PC-3 (cell line): ENCODE data around the gene ATE1. TPM values are rescaled to one million over a fixed set of nuclear protein-coding genes. Genes with fewer than 3 reads are reported as not detected.
A peak's percentile ranks its signal among the peaks of the same experiment; 100 is the strongest.

ENCODE experiments used
- ATAC-seq: fragments of 200-7000 bp; cut with Tn5 transposase; 2 replicates; pipeline ENCODE4 v1.9.1; 2020; ENCODE audit warnings: mild to moderate bottlenecking, moderate library complexity
- BruUV-seq: library from RNA; stranded (reverse); fragments of 400-500 nt; replicated peaks from 2 replicates; lab custom pipeline; 2021; lab: Mats Ljungman, UMichigan
- CTCF ChIA-PET: fragments of 300-600 bp; sonication (Branson Sonifier 250); formaldehyde crosslinking; loops from one replicate; lab custom pipeline; 2022; ENCODE audit warnings: antibody characterized with exemption; lab: Charles Lee
- POLR2A ChIA-PET: fragments of 300-600 bp; sonication (Branson Sonifier 250); formaldehyde crosslinking; loops from one replicate; lab custom pipeline; 2022; ENCODE audit warnings: antibody characterized with exemption; ENCODE audit not compliant: unreplicated experiment; lab: Charles Lee
- DNase-seq: peaks from one replicate; pipeline ENCODE4 v3.0.0-alpha.2; 2015
- H2AFZ ChIP-seq: fragments of 300-600 bp; sonication (generic); 2 replicates; pipeline ENCODE4 v1.6.0; 2016; ENCODE audit warnings: antibody characterized with exemption, low read length
- H3F3A ChIP-seq: fragments of 300-600 bp; sonication (generic); one replicate; pipeline ENCODE4 v1.6.0; 2017; ENCODE audit warnings: antibody characterized with exemption, low read length, control low read depth, mild to moderate bottlenecking; ENCODE audit not compliant: unreplicated experiment
- H3K27ac ChIP-seq: fragments of 300-600 bp; sonication (generic); 2 replicates; pipeline ENCODE4 v1.5.1; 2016; ENCODE audit warnings: mild to moderate bottlenecking, low read length
- H3K27me3 ChIP-seq: fragments of 300-600 bp; sonication (generic); 2 replicates; pipeline ENCODE4 v1.6.1; 2016; ENCODE audit warnings: low read length, mixed read lengths
- H3K36me3 ChIP-seq: fragments of 300-600 bp; sonication (generic); 2 replicates; pipeline ENCODE4 v1.6.1; 2016; ENCODE audit warnings: low read depth, mixed run types, low read length, mixed read lengths
- H3K4me1 ChIP-seq: fragments of 300-600 bp; sonication (generic); 2 replicates; pipeline ENCODE4 v1.5.1; 2016; ENCODE audit warnings: low read length; ENCODE audit not compliant: insufficient read depth
- H3K4me2 ChIP-seq: fragments of 300-600 bp; sonication (generic); 2 replicates; pipeline ENCODE4 v1.6.0; 2016; ENCODE audit warnings: low read length
- H3K4me3 ChIP-seq: fragments of 300-600 bp; sonication (generic); 2 replicates; pipeline ENCODE4 v1.5.1; 2016; ENCODE audit warnings: mild to moderate bottlenecking, low read length, mixed read lengths
- H3K79me2 ChIP-seq: fragments of 300-600 bp; sonication (generic); 2 replicates; pipeline ENCODE4 v1.6.1; 2017; ENCODE audit warnings: low read length, mixed read lengths
- H3K9ac ChIP-seq: fragments of 300-600 bp; sonication (generic); 2 replicates; pipeline ENCODE4 v1.6.0; 2016; ENCODE audit warnings: mild to moderate bottlenecking, low read length
- H3K9me2 ChIP-seq: fragments of 300-600 bp; sonication (generic); replicated peaks from 2 replicates; pipeline ENCODE4 v1.6.1; 2016; ENCODE audit warnings: mixed run types, low read length, mixed read lengths
- H3K9me3 ChIP-seq: fragments of 300-600 bp; sonication (generic); 2 replicates; pipeline ENCODE4 v1.6.1; 2016; ENCODE audit warnings: low read length, mixed read lengths
- H4K20me1 ChIP-seq: fragments of 300-600 bp; sonication (generic); 2 replicates; pipeline ENCODE4 v1.6.1; 2016; ENCODE audit warnings: low read length, mixed read lengths
- EZH2 ChIP-seq: fragments of 300-600 bp; sonication (generic); IDR thresholded peaks from one replicate; pipeline ENCODE4 v1.6.1; 2017; ENCODE audit warnings: antibody characterized with exemption, mild to moderate bottlenecking, low read length; ENCODE audit not compliant: unreplicated experiment
- EZH2phosphoT487 ChIP-seq: fragments of 300-600 bp; sonication (generic); IDR thresholded peaks from 2 replicates; pipeline ENCODE4 v1.6.1; 2018; ENCODE audit warnings: mild to moderate bottlenecking, antibody characterized with exemption, low read length, borderline replicate concordance
- intact Hi-C: fragments of 100-400 bp; cut with micrococcal nuclease; formaldehyde crosslinking; loops from 2 replicates; pipeline ENCODE4 v1.9.0; 2023
- total RNA-seq: library from RNA; depleted of rRNA; stranded (reverse); fragments of >200 nt; gene quantifications from 2 replicates; pipeline ENCODE4 v1.2.3, GENCODE V29; 2014
- TF ChIP-seq, protein P1 (sequence below): fragments of 300-600 bp; sonication (generic); conservative IDR thresholded peaks from 2 replicates; pipeline ENCODE4 v1.5.1; 2017; ENCODE audit warnings: antibody characterized with exemption, low read depth, mild to moderate bottlenecking, low read length

The ATE1 gene
- total RNA-seq, 1 experiment from 2014 or later, result 12.8 TPM

DNA sequence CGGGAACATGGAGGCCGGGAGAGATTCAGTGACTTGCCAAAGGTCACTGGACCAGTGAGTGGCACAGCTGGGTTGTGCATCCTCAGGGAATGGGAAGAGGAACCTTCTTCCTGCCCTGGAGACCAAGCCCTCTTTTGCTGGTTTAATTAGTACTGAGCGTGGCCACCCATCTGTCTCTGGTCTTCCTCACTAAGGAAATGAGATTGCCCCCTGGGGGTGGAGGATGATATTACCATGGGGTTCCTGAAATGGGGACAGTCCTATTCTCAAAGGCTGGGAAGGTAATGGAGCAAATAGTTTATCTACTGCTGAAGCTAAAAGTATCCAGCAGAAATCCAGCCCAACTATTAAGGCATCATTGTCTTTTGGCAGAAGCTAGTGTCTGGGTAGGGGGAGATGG, 231.0 kb downstream of the ATE1 start:
- DNase-seq, result peak; percentile 34
- no peak overlapping the region for H3K4me2 ChIP-seq
- no peak for TF ChIP-seq EZH2phosphoT487
- TF ChIP-seq, protein P1, sequence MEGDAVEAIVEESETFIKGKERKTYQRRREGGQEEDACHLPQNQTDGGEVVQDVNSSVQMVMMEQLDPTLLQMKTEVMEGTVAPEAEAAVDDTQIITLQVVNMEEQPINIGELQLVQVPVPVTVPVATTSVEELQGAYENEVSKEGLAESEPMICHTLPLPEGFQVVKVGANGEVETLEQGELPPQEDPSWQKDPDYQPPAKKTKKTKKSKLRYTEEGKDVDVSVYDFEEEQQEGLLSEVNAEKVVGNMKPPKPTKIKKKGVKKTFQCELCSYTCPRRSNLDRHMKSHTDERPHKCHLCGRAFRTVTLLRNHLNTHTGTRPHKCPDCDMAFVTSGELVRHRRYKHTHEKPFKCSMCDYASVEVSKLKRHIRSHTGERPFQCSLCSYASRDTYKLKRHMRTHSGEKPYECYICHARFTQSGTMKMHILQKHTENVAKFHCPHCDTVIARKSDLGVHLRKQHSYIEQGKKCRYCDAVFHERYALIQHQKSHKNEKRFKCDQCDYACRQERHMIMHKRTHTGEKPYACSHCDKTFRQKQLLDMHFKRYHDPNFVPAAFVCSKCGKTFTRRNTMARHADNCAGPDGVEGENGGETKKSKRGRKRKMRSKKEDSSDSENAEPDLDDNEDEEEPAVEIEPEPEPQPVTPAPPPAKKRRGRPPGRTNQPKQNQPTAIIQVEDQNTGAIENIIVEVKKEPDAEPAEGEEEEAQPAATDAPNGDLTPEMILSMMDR, result peak; percentile 56; the same call in 1 of the 2 replicates
- H3K9ac ChIP-seq, result no peak overlapping the region
- H3K9me3 ChIP-seq, result no peaks in the 10 kb centered on the region
- H3F3A ChIP-seq, result no peaks in the 10 kb centered on the region
- H3K36me3 ChIP-seq, result no peaks in the 10 kb centered on the region
- CTCF ChIA-PET, result no interaction called here
- no peak; the same call in 1 of the 2 replicates for ATAC-seq
- no peaks in the 10 kb centered on the region for H3K79me2 ChIP-seq
- intact Hi-C loops, result no loop called here
- no peak overlapping the region for H3K27ac ChIP-seq
- BruUV-seq, result no TSS peak
- POLR2A ChIA-PET, result no interaction called here
- no peak overlapping the region for H2AFZ ChIP-seq
- H4K20me1 ChIP-seq, result no peaks in the 10 kb centered on the region
- H3K4me3 ChIP-seq, result no peak overlapping the region
- H3K27me3 ChIP-seq, result peaks cover 39% of the 10 kb centered on the region
- no peaks in the 10 kb centered on the region for H3K4me1 ChIP-seq
- no peaks in the 10 kb centered on the region for H3K9me2 ChIP-seq

GRCh38 chr10:121695731-121696464, 231.9 kb downstream of the ATE1 start:
- no peak overlapping the region for H3K4me3 ChIP-seq
- ChIA-PET CTCF (no interaction called here), POLR2A (no interaction called here)
- peaks cover 46% of the 10 kb centered on the region for H3K27me3 ChIP-seq
- DNase-seq (no peak), ATAC-seq (no peak)
- no peak for TF ChIP-seq EZH2
- TF ChIP-seq EZH2phosphoT487, result no peak
- TF ChIP-seq, protein P1, result no peak
- no peaks in the 10 kb centered on the region for H3K79me2 ChIP-seq
- H3K9me2 ChIP-seq, result no peaks in the 10 kb centered on the region
- H3K27ac ChIP-seq, result no peak overlapping the region
- H3K9ac ChIP-seq, result no peak overlapping the region
- no TSS peak for BruUV-seq
- H2AFZ ChIP-seq, result no peak overlapping the region
- H3K4me2 ChIP-seq, result no peak overlapping the region
- no peaks in the 10 kb centered on the region for H3F3A ChIP-seq
- H3K36me3 ChIP-seq, result no peaks in the 10 kb centered on the region
- intact Hi-C loops, result no loop called here
- H3K9me3 ChIP-seq, result no peaks in the 10 kb centered on the region
- no peaks in the 10 kb centered on the region for H3K4me1 ChIP-seq
- no peaks in the 10 kb centered on the region for H4K20me1 ChIP-seq

DNA sequence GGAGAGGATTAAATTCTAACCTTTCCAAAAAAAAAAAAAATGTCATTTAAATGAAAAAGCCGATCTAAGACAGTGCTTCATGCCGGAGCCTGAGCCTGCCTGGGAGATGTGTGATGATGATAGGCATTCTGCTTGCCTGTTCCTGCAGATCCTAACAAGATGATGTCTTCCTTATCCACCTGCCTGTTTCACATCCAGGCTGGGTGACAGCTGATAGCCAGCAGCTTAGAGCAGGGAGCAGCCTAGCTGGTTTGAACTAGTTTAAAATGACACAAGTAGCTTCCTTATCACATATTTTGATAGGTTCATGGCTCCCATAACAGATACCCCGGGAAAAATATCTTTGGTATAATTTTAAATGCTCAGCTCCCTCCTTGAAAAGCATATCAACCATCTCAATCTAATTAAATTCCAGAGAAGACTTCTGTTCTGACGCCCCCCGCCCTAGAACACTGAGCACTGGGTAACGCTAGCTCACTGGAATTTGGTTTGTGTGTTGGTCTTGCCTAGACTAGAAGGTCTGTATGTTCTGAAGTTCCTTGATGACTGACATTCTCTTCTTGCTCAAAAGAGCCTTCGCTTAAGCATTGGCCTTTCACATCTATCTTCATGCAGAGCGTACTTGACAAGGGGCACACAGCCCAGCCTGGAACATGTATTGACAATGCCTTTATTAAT, 232.7 kb downstream of the ATE1 start:
- no peaks in the 10 kb centered on the region for H3K4me1 ChIP-seq
- H4K20me1 ChIP-seq, result no peaks in the 10 kb centered on the region
- H3K27me3 ChIP-seq, result peaks cover 54% of the 10 kb centered on the region
- intact Hi-C loops, result no loop called here
- TF ChIP-seq EZH2, result no peak
- TF ChIP-seq EZH2phosphoT487, result no peak
- no peak for DNase-seq
- no peaks in the 10 kb centered on the region for H3K9me3 ChIP-seq
- H3F3A ChIP-seq, result no peaks in the 10 kb centered on the region
- H3K9ac ChIP-seq, result no peak overlapping the region
- H3K36me3 ChIP-seq, result no peaks in the 10 kb centered on the region
- CTCF ChIA-PET, result no interaction called here
- no peak overlapping the region for H3K4me3 ChIP-seq
- no peaks in the 10 kb centered on the region for H3K79me2 ChIP-seq
- no peak overlapping the region for H3K27ac ChIP-seq
- no peaks in the 10 kb centered on the region for H3K9me2 ChIP-seq
- H3K4me2 ChIP-seq, result no peak overlapping the region
- no peak overlapping the region for H2AFZ ChIP-seq
- no TSS peak for BruUV-seq
- POLR2A ChIA-PET, result no interaction called here
- ATAC-seq, result no peak
